GM10266 (cell line): ENCODE measurements around the gene DUSP22.

Experiments
- DNase-seq: peaks from one replicate; pipeline ENCODE4 v3.0.0; 2012; ENCODE audit errors: extremely low spot score
- TF ChIP-seq, protein P1 (sequence below): IDR thresholded peaks from 2 replicates; pipeline ENCODE4 v1.5.1; 2012; ENCODE audit warnings: mild to moderate bottlenecking, low read depth; ENCODE audit not compliant: control insufficient read depth, insufficient read depth; ENCODE audit errors: missing control alignments

The DUSP22 gene

GRCh38 chr6:294656-295565 lies 2.6 kb downstream of the DUSP22 start:
- DNase-seq, result no peak
- TF ChIP-seq, protein P1, sequence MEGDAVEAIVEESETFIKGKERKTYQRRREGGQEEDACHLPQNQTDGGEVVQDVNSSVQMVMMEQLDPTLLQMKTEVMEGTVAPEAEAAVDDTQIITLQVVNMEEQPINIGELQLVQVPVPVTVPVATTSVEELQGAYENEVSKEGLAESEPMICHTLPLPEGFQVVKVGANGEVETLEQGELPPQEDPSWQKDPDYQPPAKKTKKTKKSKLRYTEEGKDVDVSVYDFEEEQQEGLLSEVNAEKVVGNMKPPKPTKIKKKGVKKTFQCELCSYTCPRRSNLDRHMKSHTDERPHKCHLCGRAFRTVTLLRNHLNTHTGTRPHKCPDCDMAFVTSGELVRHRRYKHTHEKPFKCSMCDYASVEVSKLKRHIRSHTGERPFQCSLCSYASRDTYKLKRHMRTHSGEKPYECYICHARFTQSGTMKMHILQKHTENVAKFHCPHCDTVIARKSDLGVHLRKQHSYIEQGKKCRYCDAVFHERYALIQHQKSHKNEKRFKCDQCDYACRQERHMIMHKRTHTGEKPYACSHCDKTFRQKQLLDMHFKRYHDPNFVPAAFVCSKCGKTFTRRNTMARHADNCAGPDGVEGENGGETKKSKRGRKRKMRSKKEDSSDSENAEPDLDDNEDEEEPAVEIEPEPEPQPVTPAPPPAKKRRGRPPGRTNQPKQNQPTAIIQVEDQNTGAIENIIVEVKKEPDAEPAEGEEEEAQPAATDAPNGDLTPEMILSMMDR, result no peak

DNA sequence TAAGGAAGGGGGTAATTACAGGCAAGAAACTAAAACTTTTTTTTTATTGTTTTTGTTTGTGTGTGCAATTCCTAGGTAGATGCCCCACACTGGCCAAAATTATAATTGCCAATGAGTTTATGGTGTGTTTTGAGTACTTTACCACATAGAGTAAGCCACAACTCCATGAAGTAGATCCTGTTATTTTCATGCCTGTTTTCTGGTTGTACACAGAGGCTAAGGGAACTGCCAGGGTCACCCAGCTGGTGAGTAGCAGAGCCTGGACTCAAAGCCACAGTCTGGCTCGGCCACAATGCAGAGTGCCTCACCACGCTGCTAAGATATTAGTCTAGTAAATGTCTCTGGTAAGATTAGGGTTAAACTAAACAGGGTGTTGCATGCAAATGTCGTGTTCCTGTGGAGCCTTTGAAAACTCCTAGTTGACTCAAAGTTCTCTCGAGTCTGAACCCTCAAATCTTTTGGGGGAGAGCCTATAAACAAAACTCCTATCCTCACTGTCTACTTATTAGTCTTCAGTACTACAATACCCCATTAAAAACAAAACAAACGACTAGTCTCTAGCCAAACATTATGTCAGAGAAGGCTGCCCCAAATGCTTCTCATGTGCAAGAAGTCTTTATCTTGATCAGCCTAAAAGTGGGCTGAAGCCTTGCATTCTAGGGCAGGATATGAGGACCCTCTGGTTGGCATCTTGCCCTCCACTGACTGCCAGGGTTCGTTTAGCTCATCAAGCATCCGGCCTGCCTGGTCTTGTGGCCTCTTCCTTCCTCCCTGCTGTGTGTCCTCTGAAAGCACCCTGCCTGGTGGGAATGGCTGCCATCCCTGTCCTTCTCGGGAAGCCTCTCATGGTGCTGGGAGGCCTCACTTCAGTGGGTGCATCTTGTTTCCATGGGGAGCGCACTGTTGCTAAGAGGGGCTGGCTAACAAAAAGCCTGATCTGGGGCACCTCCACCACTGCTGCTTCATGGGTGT lies 4.2 kb downstream of the DUSP22 start:
- DNase-seq, result peak; percentile 59
- TF ChIP-seq, protein P1, result peak; percentile 20

GRCh38 chr6:297571-298232 lies 5.4 kb downstream of the DUSP22 start:
- TF ChIP-seq, protein P1, result no peak
- DNase-seq, result no peak

GRCh38 chr6:298233-299103 lies 6.2 kb downstream of the DUSP22 start:
- TF ChIP-seq, protein P1, result no peak
- DNase-seq, result no peak

- TF ChIP-seq, protein P1, result peak; percentile 0
- DNase-seq, result no peak
These were observed 7.1 kb downstream of the DUSP22 start for GRCh38 chr6:299104-299980.
